Activated naive CD4-positive, alpha-beta T cell treated with anti-CD3 and anti-CD28 coated beads, Interleukin-2, amount 50 U/mL, for 24 hours (primary cell): Measurements from ENCODE around the gene SRGAP2C.
"Not testable (repeated sequence)": the region's sequence is repeated elsewhere in the genome, so short reads cannot be mapped to it uniquely, and the experiment has no call there.

Source experiments
- H3K27ac Mint-ChIP-seq: one replicate; pipeline ENCODE4 v1.8.0; 2021; ENCODE audit warnings: mild to moderate bottlenecking, mixed read lengths
- H3K27me3 Mint-ChIP-seq: one replicate; pipeline ENCODE4 v1.8.0; 2021; ENCODE audit warnings: mixed read lengths
- H3K36me3 Mint-ChIP-seq: one replicate; pipeline ENCODE4 v1.8.0; 2021; ENCODE audit warnings: mixed read lengths
- H3K4me1 Mint-ChIP-seq: one replicate; pipeline ENCODE4 v1.8.0; 2021; ENCODE audit warnings: mixed read lengths
- H3K4me3 Mint-ChIP-seq: one replicate; pipeline ENCODE4 v1.8.0; 2021; ENCODE audit warnings: mild to moderate bottlenecking, mixed read lengths
- H3K9me3 Mint-ChIP-seq: one replicate; pipeline ENCODE4 v1.8.0; 2021; ENCODE audit warnings: mixed read lengths

Gene SRGAP2C

DNA sequence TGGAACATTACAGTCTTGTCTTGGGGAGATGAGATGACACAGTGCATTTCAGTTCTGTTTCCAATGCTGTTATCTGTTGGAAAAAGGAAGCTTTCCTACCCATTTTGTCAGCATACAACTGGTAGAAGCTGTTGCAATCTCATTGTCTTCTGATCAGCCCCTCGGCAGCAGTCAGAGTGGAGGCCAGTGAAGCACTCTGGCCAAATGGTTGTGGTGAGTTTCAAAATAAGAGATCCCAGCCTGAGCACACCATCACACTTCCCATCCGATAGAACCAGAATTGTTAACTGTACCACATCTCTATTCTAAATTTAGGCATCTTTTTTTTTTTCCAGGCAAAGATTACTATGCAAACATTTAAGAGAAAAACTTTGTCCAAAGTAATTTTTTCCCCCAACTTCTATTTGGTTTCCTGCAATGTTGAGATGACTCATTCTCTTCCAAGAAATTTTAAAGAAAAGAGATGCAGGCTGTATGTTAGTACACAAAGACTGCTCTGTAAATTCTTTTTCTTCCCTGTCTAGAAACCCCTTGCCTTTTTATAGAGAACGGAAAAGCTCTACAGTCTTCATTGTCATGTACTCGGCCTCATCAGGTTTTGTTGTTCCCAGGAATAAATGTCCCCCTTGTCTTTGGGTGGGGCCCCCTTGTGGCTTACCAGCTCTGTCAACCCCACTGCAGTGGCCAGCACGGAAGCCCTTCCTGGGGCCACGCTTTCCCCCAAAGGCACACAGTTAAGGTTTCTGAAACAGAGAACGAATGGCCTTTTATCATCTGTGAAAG is 176.9 kb downstream of the SRGAP2C start:
- H3K4me3 Mint-ChIP-seq, H3K27me3 Mint-ChIP-seq, H3K4me1 Mint-ChIP-seq, H3K36me3 Mint-ChIP-seq, H3K9me3 Mint-ChIP-seq, H3K27ac Mint-ChIP-seq: not testable (repeated sequence)

- not testable (repeated sequence) for H3K9me3 Mint-ChIP-seq, H3K27me3 Mint-ChIP-seq, H3K27ac Mint-ChIP-seq, H3K4me1 Mint-ChIP-seq, H3K36me3 Mint-ChIP-seq, H3K4me3 Mint-ChIP-seq
Measured at GRCh38 chr1:121362234-121362883, 177.6 kb downstream of the SRGAP2C start.

DNA sequence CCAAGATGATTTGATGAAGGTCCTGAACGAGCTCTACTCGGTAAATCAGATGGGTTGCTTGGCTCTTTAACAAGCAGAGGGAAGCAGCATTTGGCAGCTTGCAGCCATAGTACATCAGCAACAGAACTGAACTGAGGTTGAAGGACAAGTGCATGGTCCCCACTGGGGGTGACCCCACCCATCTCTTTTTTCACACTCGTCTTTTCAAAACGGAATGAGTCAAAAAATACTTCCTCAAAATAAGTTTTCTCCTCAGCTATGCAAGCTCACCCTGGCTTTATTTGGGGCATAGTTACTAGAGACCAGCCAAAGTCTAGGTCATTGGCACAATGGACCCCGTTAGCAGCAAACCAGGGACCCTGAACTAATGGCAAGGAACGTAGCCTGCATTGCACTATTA is 180.5 kb downstream of the SRGAP2C start:
- H3K9me3 Mint-ChIP-seq, H3K4me3 Mint-ChIP-seq, H3K4me1 Mint-ChIP-seq: not testable (repeated sequence)

DNA sequence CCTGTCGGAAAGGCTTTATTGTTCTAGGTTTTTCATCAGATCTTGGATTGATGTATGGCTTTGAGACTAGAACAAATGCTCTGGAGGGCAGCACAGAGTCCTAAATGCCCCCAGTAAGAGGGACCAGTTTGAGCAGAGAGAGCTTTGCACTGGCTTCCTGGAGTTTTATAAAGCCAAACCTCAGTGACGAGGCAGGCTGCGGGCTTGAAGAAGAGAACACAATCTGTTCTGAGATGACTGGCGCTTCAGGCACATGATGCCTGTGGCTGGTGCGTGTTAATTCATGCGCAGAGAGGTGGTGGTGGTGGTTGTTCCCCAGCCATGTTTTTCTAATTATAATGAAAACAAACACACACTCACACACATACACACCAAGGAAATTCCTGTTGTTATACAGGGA is 180.9 kb downstream of the SRGAP2C start:
- H3K9me3 Mint-ChIP-seq, H3K4me1 Mint-ChIP-seq, H3K4me3 Mint-ChIP-seq, H3K27me3 Mint-ChIP-seq, H3K36me3 Mint-ChIP-seq, H3K27ac Mint-ChIP-seq: not testable (repeated sequence)

More for the DNA sequence above, 180.5 kb downstream of the SRGAP2C start:
- not testable (repeated sequence) for H3K27me3 Mint-ChIP-seq, H3K27ac Mint-ChIP-seq, H3K36me3 Mint-ChIP-seq

- H3K27ac Mint-ChIP-seq, H3K36me3 Mint-ChIP-seq, H3K4me1 Mint-ChIP-seq, H3K4me3 Mint-ChIP-seq, H3K9me3 Mint-ChIP-seq, H3K27me3 Mint-ChIP-seq: not testable (repeated sequence)
Measured at GRCh38 chr1:121366171-121366570, 181.4 kb downstream of the SRGAP2C start.

- H3K27me3 Mint-ChIP-seq, H3K9me3 Mint-ChIP-seq, H3K4me3 Mint-ChIP-seq, H3K36me3 Mint-ChIP-seq, H3K27ac Mint-ChIP-seq, H3K4me1 Mint-ChIP-seq: not testable (repeated sequence)
Measured at GRCh38 chr1:121368910-121369309, 184.1 kb downstream of the SRGAP2C start.

DNA sequence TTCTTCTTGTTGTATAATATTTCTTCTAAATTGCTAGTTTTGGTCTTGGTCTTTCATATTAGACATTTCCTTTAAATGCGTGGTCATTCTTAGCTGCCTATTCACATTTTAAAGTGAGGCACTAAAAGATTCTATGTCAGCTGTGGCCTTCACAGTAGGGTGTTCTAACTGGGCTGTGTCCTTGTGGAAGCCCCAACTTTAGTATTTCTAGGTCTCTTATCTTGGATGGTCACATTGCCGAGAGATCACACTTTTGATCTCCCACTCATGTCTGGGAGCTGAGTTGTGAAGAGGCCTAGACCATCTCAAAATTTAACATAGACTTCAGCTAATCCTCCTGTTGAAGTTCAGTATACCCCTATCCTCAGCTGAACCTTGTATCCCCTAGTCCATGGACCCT is 185.2 kb downstream of the SRGAP2C start:
- H3K27ac Mint-ChIP-seq, H3K9me3 Mint-ChIP-seq, H3K4me1 Mint-ChIP-seq, H3K27me3 Mint-ChIP-seq, H3K36me3 Mint-ChIP-seq, H3K4me3 Mint-ChIP-seq: not testable (repeated sequence)

- H3K4me3 Mint-ChIP-seq, H3K27ac Mint-ChIP-seq, H3K36me3 Mint-ChIP-seq, H3K27me3 Mint-ChIP-seq, H3K4me1 Mint-ChIP-seq, H3K9me3 Mint-ChIP-seq: not testable (repeated sequence)
Measured at GRCh38 chr1:121374851-121375367, 190.1 kb downstream of the SRGAP2C start.

DNA sequence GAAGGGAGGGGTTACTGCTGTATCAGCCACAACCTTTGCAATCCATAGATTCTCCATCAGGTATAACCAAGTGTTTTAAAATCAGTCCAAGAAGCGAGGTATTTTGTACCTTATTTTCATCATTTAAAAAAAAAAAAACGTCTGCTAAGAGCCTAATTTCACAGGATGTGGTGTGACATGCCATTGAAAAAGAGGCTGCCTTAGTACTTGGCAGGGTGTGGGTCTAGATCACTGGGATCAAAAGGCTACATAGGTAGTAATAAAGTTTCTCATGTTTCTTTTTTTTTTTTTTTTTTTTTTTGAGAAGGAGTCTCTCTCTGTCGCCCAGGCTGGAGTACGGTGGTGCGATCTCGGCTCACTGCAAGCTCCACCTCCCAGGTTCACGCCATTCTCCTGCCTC is 192.2 kb downstream of the SRGAP2C start:
- H3K4me3 Mint-ChIP-seq, H3K27me3 Mint-ChIP-seq, H3K9me3 Mint-ChIP-seq, H3K36me3 Mint-ChIP-seq, H3K4me1 Mint-ChIP-seq, H3K27ac Mint-ChIP-seq: not testable (repeated sequence)

DNA sequence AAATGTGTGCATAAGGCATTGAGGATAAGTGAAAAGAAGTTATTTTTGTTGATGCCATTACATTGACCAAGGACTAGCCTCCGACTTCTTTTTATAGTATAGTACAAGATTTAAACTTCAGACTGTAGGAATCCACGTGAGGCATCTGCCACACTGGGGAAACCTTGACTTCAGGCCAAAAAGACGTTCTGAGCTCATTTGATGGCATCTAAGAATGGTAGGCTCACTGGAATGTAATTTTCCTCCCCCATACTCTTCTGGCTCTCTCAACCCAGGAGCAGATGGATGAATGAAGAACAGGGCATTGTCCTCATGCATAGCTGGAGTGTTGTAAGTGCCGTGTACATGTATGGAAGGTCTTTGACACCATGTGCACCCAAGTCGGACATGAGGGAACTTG is 194.0 kb downstream of the SRGAP2C start:
- not testable (repeated sequence) for H3K4me1 Mint-ChIP-seq, H3K9me3 Mint-ChIP-seq, H3K27ac Mint-ChIP-seq, H3K4me3 Mint-ChIP-seq, H3K27me3 Mint-ChIP-seq, H3K36me3 Mint-ChIP-seq

- not testable (repeated sequence) for H3K36me3 Mint-ChIP-seq, H3K9me3 Mint-ChIP-seq, H3K27me3 Mint-ChIP-seq, H3K4me1 Mint-ChIP-seq, H3K4me3 Mint-ChIP-seq, H3K27ac Mint-ChIP-seq
Measured at GRCh38 chr1:121384754-121385153, 200.0 kb downstream of the SRGAP2C start.

GRCh38 chr1:121385162-121385561 is 200.4 kb downstream of the SRGAP2C start:
- not testable (repeated sequence) for H3K9me3 Mint-ChIP-seq, H3K27ac Mint-ChIP-seq, H3K4me3 Mint-ChIP-seq

GRCh38 chr1:121385563-121386288 is 201.0 kb downstream of the SRGAP2C start:
- H3K27ac Mint-ChIP-seq, H3K4me3 Mint-ChIP-seq, H3K9me3 Mint-ChIP-seq, H3K4me1 Mint-ChIP-seq, H3K36me3 Mint-ChIP-seq, H3K27me3 Mint-ChIP-seq: not testable (repeated sequence)

More at GRCh38 chr1:121385162-121385561, 200.4 kb downstream of the SRGAP2C start:
- not testable (repeated sequence) for H3K36me3 Mint-ChIP-seq, H3K4me1 Mint-ChIP-seq, H3K27me3 Mint-ChIP-seq

DNA sequence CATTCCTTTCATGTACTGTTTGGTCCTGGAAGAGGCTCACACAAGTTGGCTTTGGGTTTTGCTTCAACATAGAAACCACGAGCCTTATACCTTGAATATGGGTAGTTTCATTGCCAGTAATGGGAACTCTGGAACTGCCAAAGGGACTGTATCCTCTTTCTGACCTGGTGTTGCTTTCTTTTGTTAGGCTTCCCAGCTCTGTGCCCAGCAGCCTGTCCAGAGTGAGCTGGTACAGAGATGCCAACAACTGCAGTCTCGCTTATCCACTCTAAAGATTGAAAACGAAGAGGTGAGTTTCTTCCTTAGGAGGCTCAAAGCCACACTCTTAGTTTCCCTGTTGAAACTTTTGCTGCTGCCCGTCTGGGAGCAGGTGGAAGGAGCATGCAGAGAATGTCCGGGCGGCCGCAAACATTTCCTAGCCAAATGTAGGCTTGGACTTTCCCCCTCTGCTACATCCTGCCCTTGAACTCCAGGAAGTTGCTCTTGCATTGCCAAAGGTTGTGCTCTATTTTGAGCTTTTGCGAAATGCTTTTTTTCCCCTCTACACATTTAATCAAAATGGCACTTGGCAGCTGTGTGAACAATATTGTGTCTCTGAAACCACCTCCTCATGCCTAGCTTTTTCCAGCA is 201.7 kb downstream of the SRGAP2C start:
- not testable (repeated sequence) for H3K4me1 Mint-ChIP-seq, H3K4me3 Mint-ChIP-seq, H3K27ac Mint-ChIP-seq, H3K27me3 Mint-ChIP-seq, H3K36me3 Mint-ChIP-seq, H3K9me3 Mint-ChIP-seq

- not testable (repeated sequence) for H3K27ac Mint-ChIP-seq, H3K4me1 Mint-ChIP-seq, H3K4me3 Mint-ChIP-seq, H3K9me3 Mint-ChIP-seq, H3K27me3 Mint-ChIP-seq, H3K36me3 Mint-ChIP-seq
Measured at GRCh38 chr1:121389895-121390560, 205.3 kb downstream of the SRGAP2C start.

DNA sequence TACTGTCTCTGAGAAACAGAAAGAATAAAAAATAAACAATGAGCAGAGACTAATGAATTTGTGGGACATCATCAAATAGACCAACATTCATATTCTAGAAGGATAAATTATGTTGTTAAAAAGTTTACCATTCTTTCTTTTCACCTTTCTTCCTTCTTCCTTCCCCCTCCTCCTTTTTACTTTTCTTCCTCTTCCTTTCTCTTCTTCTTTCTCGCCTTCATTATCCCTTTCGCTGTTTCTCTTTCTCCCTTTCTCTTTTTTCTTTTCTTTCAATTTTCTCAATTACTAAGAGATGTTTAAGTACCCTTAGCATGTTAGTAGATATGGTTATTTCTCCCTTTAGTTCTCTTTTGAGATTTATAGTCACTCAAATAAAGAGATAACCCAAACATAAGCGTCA is 207.4 kb downstream of the SRGAP2C start:
- not testable (repeated sequence) for H3K9me3 Mint-ChIP-seq, H3K4me3 Mint-ChIP-seq, H3K27me3 Mint-ChIP-seq, H3K36me3 Mint-ChIP-seq, H3K4me1 Mint-ChIP-seq, H3K27ac Mint-ChIP-seq
